Measurements from ENCODE around the gene RPL7A.

- TF ChIP-seq CTCF (IDR thresholded peaks at IDR 0.05): no peak
- no peak for TF ChIP-seq POLR2A (IDR thresholded peaks at IDR 0.05)
- TF ChIP-seq EP300 (IDR thresholded peaks at IDR 0.05): no peak
Measured at GRCh38 chr9:133331641-133332380, 16.2 kb upstream of the RPL7A start.

Data from tibial nerve (tissue), 4 donors.